PC-3 (cell line): ENCODE results near the gene TMEM123. TPM values are rescaled to one million over a fixed set of nuclear protein-coding genes. Genes with fewer than 3 reads are reported as not detected.

Experiments used
- ATAC-seq: fragments of 200-7000 bp; cut with Tn5 transposase; 2 replicates; pipeline ENCODE4 v1.9.1; 2020; ENCODE audit warnings: mild to moderate bottlenecking, moderate library complexity
- BruUV-seq: library from RNA; stranded (reverse); fragments of 400-500 nt; replicated peaks from 2 replicates; lab custom pipeline; 2021; lab: Mats Ljungman, UMichigan
- CTCF ChIA-PET: fragments of 300-600 bp; sonication (Branson Sonifier 250); formaldehyde crosslinking; loops from one replicate; lab custom pipeline; 2022; ENCODE audit warnings: antibody characterized with exemption; lab: Charles Lee
- POLR2A ChIA-PET: fragments of 300-600 bp; sonication (Branson Sonifier 250); formaldehyde crosslinking; loops from one replicate; lab custom pipeline; 2022; ENCODE audit warnings: antibody characterized with exemption; ENCODE audit not compliant: unreplicated experiment; lab: Charles Lee
- DNase-seq: peaks from one replicate; pipeline ENCODE4 v3.0.0-alpha.2; 2015
- H2AFZ ChIP-seq: fragments of 300-600 bp; sonication (generic); 2 replicates; pipeline ENCODE4 v1.6.0; 2016; ENCODE audit warnings: antibody characterized with exemption, low read length
- H3F3A ChIP-seq: fragments of 300-600 bp; sonication (generic); one replicate; pipeline ENCODE4 v1.6.0; 2017; ENCODE audit warnings: antibody characterized with exemption, low read length, control low read depth, mild to moderate bottlenecking; ENCODE audit not compliant: unreplicated experiment
- H3K27ac ChIP-seq: fragments of 300-600 bp; sonication (generic); 2 replicates; pipeline ENCODE4 v1.5.1; 2016; ENCODE audit warnings: mild to moderate bottlenecking, low read length
- H3K27me3 ChIP-seq: fragments of 300-600 bp; sonication (generic); 2 replicates; pipeline ENCODE4 v1.6.1; 2016; ENCODE audit warnings: low read length, mixed read lengths
- H3K36me3 ChIP-seq: fragments of 300-600 bp; sonication (generic); 2 replicates; pipeline ENCODE4 v1.6.1; 2016; ENCODE audit warnings: low read depth, mixed run types, low read length, mixed read lengths
- H3K4me1 ChIP-seq: fragments of 300-600 bp; sonication (generic); 2 replicates; pipeline ENCODE4 v1.5.1; 2016; ENCODE audit warnings: low read length; ENCODE audit not compliant: insufficient read depth
- H3K4me2 ChIP-seq: fragments of 300-600 bp; sonication (generic); 2 replicates; pipeline ENCODE4 v1.6.0; 2016; ENCODE audit warnings: low read length
- H3K4me3 ChIP-seq: fragments of 300-600 bp; sonication (generic); 2 replicates; pipeline ENCODE4 v1.5.1; 2016; ENCODE audit warnings: mild to moderate bottlenecking, low read length, mixed read lengths
- H3K79me2 ChIP-seq: fragments of 300-600 bp; sonication (generic); 2 replicates; pipeline ENCODE4 v1.6.1; 2017; ENCODE audit warnings: low read length, mixed read lengths
- H3K9ac ChIP-seq: fragments of 300-600 bp; sonication (generic); 2 replicates; pipeline ENCODE4 v1.6.0; 2016; ENCODE audit warnings: mild to moderate bottlenecking, low read length
- H3K9me2 ChIP-seq: fragments of 300-600 bp; sonication (generic); replicated peaks from 2 replicates; pipeline ENCODE4 v1.6.1; 2016; ENCODE audit warnings: mixed run types, low read length, mixed read lengths
- H3K9me3 ChIP-seq: fragments of 300-600 bp; sonication (generic); 2 replicates; pipeline ENCODE4 v1.6.1; 2016; ENCODE audit warnings: low read length, mixed read lengths
- H4K20me1 ChIP-seq: fragments of 300-600 bp; sonication (generic); 2 replicates; pipeline ENCODE4 v1.6.1; 2016; ENCODE audit warnings: low read length, mixed read lengths
- EZH2 ChIP-seq: fragments of 300-600 bp; sonication (generic); IDR thresholded peaks from one replicate; pipeline ENCODE4 v1.6.1; 2017; ENCODE audit warnings: antibody characterized with exemption, mild to moderate bottlenecking, low read length; ENCODE audit not compliant: unreplicated experiment
- EZH2phosphoT487 ChIP-seq: fragments of 300-600 bp; sonication (generic); IDR thresholded peaks from 2 replicates; pipeline ENCODE4 v1.6.1; 2018; ENCODE audit warnings: mild to moderate bottlenecking, antibody characterized with exemption, low read length, borderline replicate concordance
- intact Hi-C: fragments of 100-400 bp; cut with micrococcal nuclease; formaldehyde crosslinking; loops from 2 replicates; pipeline ENCODE4 v1.9.0; 2023
- total RNA-seq: library from RNA; depleted of rRNA; stranded (reverse); fragments of >200 nt; gene quantifications from 2 replicates; pipeline ENCODE4 v1.2.3, GENCODE V29; 2014
- TF ChIP-seq, protein P1 (sequence below): fragments of 300-600 bp; sonication (generic); conservative IDR thresholded peaks from 2 replicates; pipeline ENCODE4 v1.5.1; 2017; ENCODE audit warnings: antibody characterized with exemption, low read depth, mild to moderate bottlenecking, low read length

Gene TMEM123
- total RNA-seq, 1 experiment from 2014 or later, result 163 TPM

DNA sequence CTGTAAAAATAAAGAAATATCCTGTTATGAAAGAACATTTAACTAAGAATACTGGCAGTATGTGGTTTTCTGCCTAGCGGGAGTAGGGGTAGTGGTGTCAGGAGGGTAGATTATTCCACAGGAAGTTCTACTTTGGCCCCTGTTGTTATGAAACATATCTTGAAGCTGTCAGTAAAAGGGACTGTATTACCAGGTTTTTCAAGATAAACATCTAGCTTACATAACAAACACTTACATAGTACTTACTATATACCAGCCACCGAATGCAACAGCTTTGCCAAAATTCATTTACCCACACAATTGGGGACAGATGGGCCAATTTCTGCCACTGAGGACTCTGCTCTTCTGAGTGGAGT is 3.7 kb downstream of the TMEM123 start:
- no peak for ATAC-seq
- H3K27ac ChIP-seq, result no peak overlapping the region
- intact Hi-C loops, result no loop called here
- no peak overlapping the region for H3K4me3 ChIP-seq
- POLR2A ChIA-PET, result no interaction called here
- peaks cover 95% of the 10 kb centered on the region for H3K79me2 ChIP-seq
- H3K4me1 ChIP-seq, result peaks cover 46% of the 10 kb centered on the region
- TF ChIP-seq, protein P1, sequence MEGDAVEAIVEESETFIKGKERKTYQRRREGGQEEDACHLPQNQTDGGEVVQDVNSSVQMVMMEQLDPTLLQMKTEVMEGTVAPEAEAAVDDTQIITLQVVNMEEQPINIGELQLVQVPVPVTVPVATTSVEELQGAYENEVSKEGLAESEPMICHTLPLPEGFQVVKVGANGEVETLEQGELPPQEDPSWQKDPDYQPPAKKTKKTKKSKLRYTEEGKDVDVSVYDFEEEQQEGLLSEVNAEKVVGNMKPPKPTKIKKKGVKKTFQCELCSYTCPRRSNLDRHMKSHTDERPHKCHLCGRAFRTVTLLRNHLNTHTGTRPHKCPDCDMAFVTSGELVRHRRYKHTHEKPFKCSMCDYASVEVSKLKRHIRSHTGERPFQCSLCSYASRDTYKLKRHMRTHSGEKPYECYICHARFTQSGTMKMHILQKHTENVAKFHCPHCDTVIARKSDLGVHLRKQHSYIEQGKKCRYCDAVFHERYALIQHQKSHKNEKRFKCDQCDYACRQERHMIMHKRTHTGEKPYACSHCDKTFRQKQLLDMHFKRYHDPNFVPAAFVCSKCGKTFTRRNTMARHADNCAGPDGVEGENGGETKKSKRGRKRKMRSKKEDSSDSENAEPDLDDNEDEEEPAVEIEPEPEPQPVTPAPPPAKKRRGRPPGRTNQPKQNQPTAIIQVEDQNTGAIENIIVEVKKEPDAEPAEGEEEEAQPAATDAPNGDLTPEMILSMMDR, result no peak
- no peak for TF ChIP-seq EZH2
- no peak for TF ChIP-seq EZH2phosphoT487
- BruUV-seq, result no TSS peak
- H3K36me3 ChIP-seq, result peaks cover 38% of the 10 kb centered on the region
- no peaks in the 10 kb centered on the region for H3K9me3 ChIP-seq
- H3K9ac ChIP-seq, result no peak overlapping the region
- CTCF ChIA-PET, result no interaction called here
- H3K27me3 ChIP-seq, result no peaks in the 10 kb centered on the region
- no peaks in the 10 kb centered on the region for H3K9me2 ChIP-seq
- H4K20me1 ChIP-seq, result peaks cover 43% of the 10 kb centered on the region
- no peak overlapping the region for H3K4me2 ChIP-seq
- H3F3A ChIP-seq, result no peaks in the 10 kb centered on the region
- no peak overlapping the region for H2AFZ ChIP-seq
- no peak for DNase-seq

DNA sequence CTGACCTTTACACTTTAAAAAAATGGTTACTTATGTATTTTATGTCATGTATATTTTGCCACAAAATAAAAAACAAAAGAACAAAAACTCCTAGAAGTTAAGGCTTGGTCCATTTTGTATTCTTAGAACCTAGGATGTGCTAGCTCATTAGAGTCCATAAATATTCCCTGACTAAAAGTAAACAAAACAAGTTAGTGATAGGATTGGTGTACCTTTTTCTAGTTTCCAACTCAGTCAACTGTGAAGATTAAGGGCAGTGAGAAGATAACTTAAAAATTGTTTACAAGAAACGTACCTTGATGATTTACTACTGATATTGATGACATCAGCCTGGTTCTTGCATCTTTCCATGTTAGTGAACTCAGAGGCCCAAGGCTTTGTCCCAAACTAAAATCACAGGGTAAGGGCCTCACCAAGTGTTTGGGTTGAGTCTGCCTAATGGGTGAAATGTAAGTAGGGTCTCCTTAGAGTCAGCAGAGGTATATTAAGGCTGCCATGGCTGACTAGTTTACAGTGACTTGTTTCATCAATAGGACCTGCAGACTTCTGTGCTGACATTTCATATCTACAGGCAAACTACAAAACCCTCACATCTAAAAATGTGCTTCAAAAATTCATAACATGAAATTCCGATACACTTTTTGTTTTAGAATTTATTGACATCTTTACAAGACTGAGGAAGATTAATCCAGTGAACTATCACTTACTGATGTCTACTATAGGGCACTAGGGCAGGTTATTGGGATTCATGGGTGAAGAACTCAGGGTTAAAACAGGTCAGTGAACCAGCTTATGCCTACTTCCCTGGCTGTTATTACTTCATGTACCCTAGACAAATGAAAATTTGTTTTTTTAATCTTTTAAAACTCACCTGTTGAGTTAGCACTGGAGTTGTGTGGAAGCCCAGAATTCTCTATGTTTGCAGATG is 4.4 kb downstream of the TMEM123 start:
- ATAC-seq (no peak), DNase-seq (no peak)
- H3K27me3 ChIP-seq, result no peaks in the 10 kb centered on the region
- H2AFZ ChIP-seq, result no peak overlapping the region
- H3F3A ChIP-seq, result no peaks in the 10 kb centered on the region
- H3K36me3 ChIP-seq, result peaks cover 38% of the 10 kb centered on the region
- ChIA-PET CTCF (no interaction called here), POLR2A (interaction anchor here (0.6 kb wide), 1 partner anchor 14 kb away, joined by 5 read pairs; no protein-coding TSS in a partner anchor)
- peaks cover 43% of the 10 kb centered on the region for H4K20me1 ChIP-seq
- no peak for TF ChIP-seq EZH2
- H3K9me2 ChIP-seq, result no peaks in the 10 kb centered on the region
- peaks cover 97% of the 10 kb centered on the region for H3K79me2 ChIP-seq
- intact Hi-C loops, result no loop called here
- no peak overlapping the region for H3K4me3 ChIP-seq
- H3K27ac ChIP-seq, result no peak overlapping the region
- H3K9ac ChIP-seq, result no peak overlapping the region
- peaks cover 40% of the 10 kb centered on the region for H3K4me1 ChIP-seq
- H3K9me3 ChIP-seq, result no peaks in the 10 kb centered on the region
- H3K4me2 ChIP-seq, result no peak overlapping the region
- no TSS peak for BruUV-seq

DNA sequence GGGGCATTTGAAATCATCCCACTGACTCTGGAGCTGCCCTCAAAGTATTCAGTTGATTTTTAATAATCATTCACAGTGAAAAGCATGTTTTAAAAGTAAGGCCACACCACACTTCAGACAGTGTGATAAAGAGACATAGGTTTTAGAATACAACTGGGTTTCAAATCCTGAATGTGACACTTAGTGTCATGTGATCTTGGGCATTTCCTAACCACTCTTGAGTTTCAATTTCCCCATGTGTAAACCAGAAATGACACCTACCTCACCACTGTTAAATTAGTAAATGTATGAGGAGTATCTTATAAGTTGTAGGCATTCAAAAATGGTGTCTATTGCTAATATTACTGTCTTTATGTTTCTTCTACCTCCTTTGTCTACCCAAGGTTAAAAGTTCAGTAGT is 5.4 kb downstream of the TMEM123 start:
- Histone ChIP-seq H3K27ac (no peak overlapping the region), H3K36me3 (peaks cover 38% of the 10 kb centered on the region), H3K79me2 (peaks cover 96% of the 10 kb centered on the region), H3F3A (no peaks in the 10 kb centered on the region), H4K20me1 (peaks cover 43% of the 10 kb centered on the region), H3K27me3 (no peaks in the 10 kb centered on the region), H3K9me2 (no peaks in the 10 kb centered on the region), H3K4me2 (0 out of 2 replicates have a peak overlapping the region, but pooled peaks have one; percentile 2), H3K9me3 (no peaks in the 10 kb centered on the region), H3K9ac (no peak overlapping the region), H3K4me1 (peaks cover 38% of the 10 kb centered on the region), H3K4me3 (no peak overlapping the region), H2AFZ (no peak overlapping the region)
- ATAC-seq (no peak), DNase-seq (no peak)
- no TSS peak for BruUV-seq
- CTCF ChIA-PET, result no interaction called here
- intact Hi-C loops, result no loop called here
- TF ChIP-seq EZH2phosphoT487 (no peak), EZH2 (no peak)
- TF ChIP-seq, protein P1, result no peak
- POLR2A ChIA-PET, result interaction anchor here (0.6 to 0.7 kb wide), 2 partner anchors 15 to 38 kb away, joined by 3 to 5 read pairs; no protein-coding TSS in a partner anchor
